GM23338 (cell line): Measurements from ENCODE around the gene BANP. TPM values are rescaled to one million over a fixed set of nuclear protein-coding genes. Genes with fewer than 3 reads are reported as not detected.
A peak's percentile ranks its signal among the peaks of the same experiment; 100 is the strongest.
"Not testable (repeated sequence)": the region's sequence is repeated elsewhere in the genome, so short reads cannot be mapped to it uniquely, and the experiment has no call there.

Experiments used
- ATAC-seq: fragments of 200-7000 bp; cut with Tn5 transposase; 3 replicates; pipeline ENCODE4 v1.9.1; 2020
- DNase-seq: peaks from one replicate; pipeline ENCODE4 v3.0.0-alpha.2; 2015; ENCODE audit warnings: low spot score
- H2AFZ ChIP-seq: fragments of 200-600 bp; sonication (generic); 2 replicates; pipeline ENCODE4 v1.8.0; 2016; ENCODE audit warnings: antibody characterized with exemption, mild to moderate bottlenecking, moderate library complexity
- H3F3A ChIP-seq: fragments of 200-600 bp; sonication (generic); replicated peaks from 2 replicates; pipeline ENCODE4 v1.8.0; 2017; ENCODE audit warnings: antibody characterized with exemption, mixed run types, low read depth
- H3K27ac ChIP-seq: fragments of 200-600 bp; sonication (generic); 2 replicates; pipeline ENCODE4 v1.6.1; 2016; ENCODE audit warnings: low read depth
- H3K27me3 ChIP-seq: fragments of 200-600 bp; sonication (generic); 2 replicates; pipeline ENCODE4 v1.8.0; 2016; ENCODE audit warnings: mild to moderate bottlenecking, mixed run types, moderate library complexity; ENCODE audit not compliant: insufficient read depth
- H3K36me3 ChIP-seq: fragments of 200-600 bp; sonication (generic); 2 replicates; pipeline ENCODE4 v1.8.0; 2016; ENCODE audit warnings: mild to moderate bottlenecking; ENCODE audit not compliant: insufficient read depth
- H3K4me1 ChIP-seq: fragments of 200-600 bp; sonication (generic); 2 replicates; pipeline ENCODE4 v1.8.0; 2016; ENCODE audit warnings: mild to moderate bottlenecking, moderate library complexity; ENCODE audit not compliant: insufficient read depth
- H3K4me2 ChIP-seq: fragments of 200-600 bp; sonication (generic); 2 replicates; pipeline ENCODE4 v1.7.1; 2017; ENCODE audit warnings: mixed run types
- H3K4me3 ChIP-seq: fragments of 200-600 bp; sonication (generic); 2 replicates; pipeline ENCODE4 v1.6.1; 2016; ENCODE audit warnings: mixed run types
- H3K79me2 ChIP-seq: fragments of 200-600 bp; sonication (generic); replicated peaks from 2 replicates; pipeline ENCODE4 v1.8.0; 2017; ENCODE audit warnings: mild to moderate bottlenecking; ENCODE audit not compliant: insufficient read depth
- H3K9me2 ChIP-seq: fragments of 200-600 bp; sonication (generic); 2 replicates; pipeline ENCODE4 v1.8.0; 2017; ENCODE audit not compliant: insufficient read depth
- H4K20me1 ChIP-seq: fragments of 200-600 bp; sonication (generic); replicated peaks from 2 replicates; pipeline ENCODE4 v1.8.0; 2017; ENCODE audit warnings: mild to moderate bottlenecking; ENCODE audit not compliant: insufficient read depth
- H3K27ac Mint-ChIP-seq: 2 replicates; pipeline ENCODE4 v1.8.0; 2020; ENCODE audit warnings: inconsistent platforms, mild to moderate bottlenecking, moderate library complexity, mixed read lengths
- H3K27me3 Mint-ChIP-seq: 3 replicates; pipeline ENCODE4 v1.8.0; 2022; ENCODE audit warnings: low read depth, mild to moderate bottlenecking, moderate library complexity, mixed read lengths, inconsistent platforms; ENCODE audit not compliant: insufficient read depth, poor library complexity
- H3K36me3 Mint-ChIP-seq: 3 replicates; pipeline ENCODE4 v1.8.0; 2021; ENCODE audit warnings: low read depth, mild to moderate bottlenecking, inconsistent platforms, moderate library complexity, mixed read lengths
- H3K4me1 Mint-ChIP-seq: 3 replicates; pipeline ENCODE4 v1.8.0; 2020; ENCODE audit warnings: mild to moderate bottlenecking, inconsistent platforms, mixed read lengths
- H3K4me3 Mint-ChIP-seq: 3 replicates; pipeline ENCODE4 v1.8.0; 2021; ENCODE audit warnings: moderate library complexity, mild to moderate bottlenecking, inconsistent platforms, mixed read lengths
- H3K9me3 Mint-ChIP-seq: 3 replicates; pipeline ENCODE4 v1.8.0; 2020; ENCODE audit warnings: moderate library complexity, mild to moderate bottlenecking, inconsistent platforms, mixed read lengths
- ETS1 ChIP-seq: IDR thresholded peaks from 2 replicates; pipeline ENCODE4 v1.6.1; 2016; ENCODE audit warnings: antibody characterized with exemption
- EZH2phosphoT487 ChIP-seq: fragments of 200-600 bp; sonication (generic); IDR thresholded peaks from one replicate; pipeline ENCODE4 v1.8.1; 2018; ENCODE audit warnings: antibody characterized with exemption; ENCODE audit not compliant: unreplicated experiment
- STAT1 ChIP-seq: IDR thresholded peaks from one replicate; pipeline ENCODE4 v1.6.1; 2016; ENCODE audit warnings: antibody characterized with exemption; ENCODE audit not compliant: unreplicated experiment
- polyA plus RNA-seq: library from polyadenylated mRNA; unstranded; fragments of >200 nt; fragmentation: Nextera tagmentation; extraction: Ambion mirVana; gene quantifications from 2 replicates; pipeline ENCODE4 v1.2.1, GENCODE V29; 2016
- total RNA-seq: library from RNA; depleted of rRNA; stranded (reverse); fragments of >200 nt; shearing (Covaris generic); gene quantifications from 2 replicates; pipeline ENCODE4 v1.2.3, GENCODE V29; 2014
- TF ChIP-seq, protein P1 (sequence below): IDR thresholded peaks from one replicate; pipeline ENCODE4 v1.6.1; 2018; ENCODE audit warnings: antibody characterized with exemption; ENCODE audit not compliant: unreplicated experiment

The BANP gene
- total and polyA plus RNA-seq, 2 experiments from 2014 or later, result 22.3 to 48.0 TPM

GRCh38 chr16:88026964-88027938, 76.0 kb downstream of the BANP start:
- Mint-ChIP-seq H3K4me3 (no peak overlapping the region), H3K36me3 (peaks cover 15% of the 10 kb centered on the region), H3K4me1 (peaks cover 54% of the 10 kb centered on the region), H3K27me3 (peaks cover 17% of the 10 kb centered on the region), H3K9me3 (no peaks in the 10 kb centered on the region), H3K27ac (peak overlapping the region; percentile 92)
- H3K79me2 ChIP-seq, result peaks cover 5% of the 10 kb centered on the region; the same call in 1 of the 2 replicates
- no peaks in the 10 kb centered on the region for H3K27me3 ChIP-seq
- DNase-seq (no peak), ATAC-seq (peak; percentile 27)
- H3K4me2 ChIP-seq, result no peak overlapping the region
- H2AFZ ChIP-seq, result no peak overlapping the region
- H3K9me2 ChIP-seq, result no peaks in the 10 kb centered on the region
- no peak overlapping the region for H3K27ac ChIP-seq
- H4K20me1 ChIP-seq, result no peaks in the 10 kb centered on the region
- H3K36me3 ChIP-seq, result no peaks in the 10 kb centered on the region
- no peaks in the 10 kb centered on the region for H3F3A ChIP-seq
- no peak overlapping the region for H3K4me3 ChIP-seq
- TF ChIP-seq, protein P1, sequence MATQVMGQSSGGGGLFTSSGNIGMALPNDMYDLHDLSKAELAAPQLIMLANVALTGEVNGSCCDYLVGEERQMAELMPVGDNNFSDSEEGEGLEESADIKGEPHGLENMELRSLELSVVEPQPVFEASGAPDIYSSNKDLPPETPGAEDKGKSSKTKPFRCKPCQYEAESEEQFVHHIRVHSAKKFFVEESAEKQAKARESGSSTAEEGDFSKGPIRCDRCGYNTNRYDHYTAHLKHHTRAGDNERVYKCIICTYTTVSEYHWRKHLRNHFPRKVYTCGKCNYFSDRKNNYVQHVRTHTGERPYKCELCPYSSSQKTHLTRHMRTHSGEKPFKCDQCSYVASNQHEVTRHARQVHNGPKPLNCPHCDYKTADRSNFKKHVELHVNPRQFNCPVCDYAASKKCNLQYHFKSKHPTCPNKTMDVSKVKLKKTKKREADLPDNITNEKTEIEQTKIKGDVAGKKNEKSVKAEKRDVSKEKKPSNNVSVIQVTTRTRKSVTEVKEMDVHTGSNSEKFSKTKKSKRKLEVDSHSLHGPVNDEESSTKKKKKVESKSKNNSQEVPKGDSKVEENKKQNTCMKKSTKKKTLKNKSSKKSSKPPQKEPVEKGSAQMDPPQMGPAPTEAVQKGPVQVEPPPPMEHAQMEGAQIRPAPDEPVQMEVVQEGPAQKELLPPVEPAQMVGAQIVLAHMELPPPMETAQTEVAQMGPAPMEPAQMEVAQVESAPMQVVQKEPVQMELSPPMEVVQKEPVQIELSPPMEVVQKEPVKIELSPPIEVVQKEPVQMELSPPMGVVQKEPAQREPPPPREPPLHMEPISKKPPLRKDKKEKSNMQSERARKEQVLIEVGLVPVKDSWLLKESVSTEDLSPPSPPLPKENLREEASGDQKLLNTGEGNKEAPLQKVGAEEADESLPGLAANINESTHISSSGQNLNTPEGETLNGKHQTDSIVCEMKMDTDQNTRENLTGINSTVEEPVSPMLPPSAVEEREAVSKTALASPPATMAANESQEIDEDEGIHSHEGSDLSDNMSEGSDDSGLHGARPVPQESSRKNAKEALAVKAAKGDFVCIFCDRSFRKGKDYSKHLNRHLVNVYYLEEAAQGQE, result no peak
- peaks cover 6% of the 10 kb centered on the region; the same call in 1 of the 2 replicates for H3K4me1 ChIP-seq

GRCh38 chr16:88028177-88028930, 77.1 kb downstream of the BANP start:
- H3K4me3 Mint-ChIP-seq, result 0 out of 3 replicates have a peak overlapping the region, but pooled peaks have one; percentile 20
- not testable (repeated sequence) for H3F3A ChIP-seq, H3K36me3 ChIP-seq, H3K9me2 ChIP-seq, H3K9me3 Mint-ChIP-seq, H3K4me3 ChIP-seq, H4K20me1 ChIP-seq, H3K27ac ChIP-seq, DNase-seq, H3K4me1 ChIP-seq, H3K4me2 ChIP-seq, H3K27me3 ChIP-seq, H2AFZ ChIP-seq, H3K79me2 ChIP-seq
- peaks cover 15% of the 10 kb centered on the region for H3K36me3 Mint-ChIP-seq
- peaks cover 49% of the 10 kb centered on the region for H3K4me1 Mint-ChIP-seq
- ATAC-seq, result peak; percentile 52
- H3K27me3 Mint-ChIP-seq, result peaks cover 14% of the 10 kb centered on the region
- peak overlapping the region; percentile 92 for H3K27ac Mint-ChIP-seq

DNA sequence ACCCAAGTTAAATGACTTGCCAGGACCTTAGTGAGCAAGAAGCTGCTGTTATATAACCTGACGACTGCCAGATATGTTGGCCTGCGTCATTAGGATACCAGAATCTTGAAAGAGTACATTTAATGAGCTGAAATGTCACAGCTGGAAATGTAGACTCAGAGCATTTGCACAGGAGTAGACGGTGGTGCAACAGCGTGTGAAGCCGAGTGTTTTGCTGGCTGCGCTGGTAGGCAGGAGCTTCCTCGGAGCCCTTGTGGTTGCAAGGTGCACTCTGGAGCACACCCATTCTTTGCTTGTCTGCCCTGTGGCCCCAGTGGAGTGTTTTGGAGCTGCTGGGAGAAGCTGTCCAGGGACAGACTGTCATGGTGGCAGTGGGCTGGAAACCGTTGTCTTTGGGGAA, 79.3 kb downstream of the BANP start:
- H3K27ac ChIP-seq, result no peak overlapping the region
- H3K27ac Mint-ChIP-seq, result no peak overlapping the region; the same call in 1 of the 2 replicates
- no peak overlapping the region for H3K4me3 Mint-ChIP-seq
- H3K27me3 ChIP-seq, result no peaks in the 10 kb centered on the region
- no peak overlapping the region for H3K4me3 ChIP-seq
- no peak overlapping the region for H3K4me2 ChIP-seq
- peaks cover 13% of the 10 kb centered on the region for H3K27me3 Mint-ChIP-seq
- H3K36me3 ChIP-seq, result no peaks in the 10 kb centered on the region
- no peaks in the 10 kb centered on the region for H4K20me1 ChIP-seq
- H3K9me2 ChIP-seq, result no peaks in the 10 kb centered on the region
- H2AFZ ChIP-seq, result no peak overlapping the region
- peaks cover 3% of the 10 kb centered on the region; the same call in 1 of the 2 replicates for H3K79me2 ChIP-seq
- no peak for TF ChIP-seq STAT1
- TF ChIP-seq, protein P1, result no peak
- TF ChIP-seq ETS1, result no peak
- TF ChIP-seq EZH2phosphoT487, result no peak
- H3K9me3 Mint-ChIP-seq, result no peaks in the 10 kb centered on the region
- ATAC-seq (no peak), DNase-seq (no peak)
- H3K4me1 Mint-ChIP-seq, result peaks cover 35% of the 10 kb centered on the region
- peaks cover 18% of the 10 kb centered on the region for H3K36me3 Mint-ChIP-seq
- peaks cover 6% of the 10 kb centered on the region; the same call in 1 of the 2 replicates for H3K4me1 ChIP-seq
- H3F3A ChIP-seq, result no peaks in the 10 kb centered on the region
